ENCODE results near the gene OXSR1. TPM values are rescaled to one million over a fixed set of nuclear protein-coding genes. Genes with fewer than 3 reads are reported as not detected.
A peak's percentile ranks its signal among the peaks of the same experiment; 100 is the strongest.

Gene OXSR1
- total and polyA plus RNA-seq, 2 experiments from 2014 or later = 16.0 to 41.1 TPM

DNA sequence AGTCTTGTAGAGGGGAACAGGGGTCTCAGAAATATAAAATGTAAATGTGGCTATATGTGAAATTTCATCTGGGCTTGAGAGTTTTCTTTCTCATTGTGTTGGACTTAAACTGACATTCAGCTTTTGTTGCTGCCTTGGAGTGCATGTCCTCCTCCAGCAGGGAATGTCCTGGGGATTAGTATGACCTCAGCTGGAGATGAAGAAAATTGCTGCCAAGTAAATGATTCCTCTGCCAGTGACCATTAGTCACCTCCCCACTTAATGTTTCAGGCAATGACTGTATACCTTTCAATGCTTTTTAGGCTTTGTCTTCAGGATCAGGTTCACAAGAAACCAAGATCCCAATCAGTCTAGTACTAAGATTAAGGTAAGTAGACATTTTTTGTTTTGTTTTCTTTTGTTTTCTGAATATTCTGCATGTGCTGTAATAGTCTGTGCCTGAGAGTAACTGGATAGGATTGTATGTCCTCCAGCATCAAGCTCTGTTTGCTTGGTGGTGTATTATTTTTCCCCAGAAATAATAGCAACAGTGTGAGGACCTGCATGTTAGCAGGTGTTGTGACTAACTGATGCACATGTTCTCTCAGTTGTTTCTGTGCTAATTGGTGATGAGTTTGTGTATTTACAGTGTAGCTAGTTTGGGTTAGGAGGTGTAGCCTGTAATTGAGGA lies 82.2 kb downstream of the OXSR1 start:
- H3K9me3 Mint-ChIP-seq = no peaks in the 10 kb centered on the region
- no peak overlapping the region for H3K27ac ChIP-seq (ENCODE audit: low read depth)
- no peaks in the 10 kb centered on the region for H3F3A ChIP-seq (replicated peaks; ENCODE audit: low read depth)
- no peaks in the 10 kb centered on the region for H3K4me1 Mint-ChIP-seq
- no peaks in the 10 kb centered on the region for H3K79me2 ChIP-seq (replicated peaks; ENCODE audit: insufficient read depth)
- TF ChIP-seq STAT1 (IDR thresholded peaks at IDR 0.05; ENCODE audit: unreplicated experiment) = no peak
- TF ChIP-seq, protein P1, sequence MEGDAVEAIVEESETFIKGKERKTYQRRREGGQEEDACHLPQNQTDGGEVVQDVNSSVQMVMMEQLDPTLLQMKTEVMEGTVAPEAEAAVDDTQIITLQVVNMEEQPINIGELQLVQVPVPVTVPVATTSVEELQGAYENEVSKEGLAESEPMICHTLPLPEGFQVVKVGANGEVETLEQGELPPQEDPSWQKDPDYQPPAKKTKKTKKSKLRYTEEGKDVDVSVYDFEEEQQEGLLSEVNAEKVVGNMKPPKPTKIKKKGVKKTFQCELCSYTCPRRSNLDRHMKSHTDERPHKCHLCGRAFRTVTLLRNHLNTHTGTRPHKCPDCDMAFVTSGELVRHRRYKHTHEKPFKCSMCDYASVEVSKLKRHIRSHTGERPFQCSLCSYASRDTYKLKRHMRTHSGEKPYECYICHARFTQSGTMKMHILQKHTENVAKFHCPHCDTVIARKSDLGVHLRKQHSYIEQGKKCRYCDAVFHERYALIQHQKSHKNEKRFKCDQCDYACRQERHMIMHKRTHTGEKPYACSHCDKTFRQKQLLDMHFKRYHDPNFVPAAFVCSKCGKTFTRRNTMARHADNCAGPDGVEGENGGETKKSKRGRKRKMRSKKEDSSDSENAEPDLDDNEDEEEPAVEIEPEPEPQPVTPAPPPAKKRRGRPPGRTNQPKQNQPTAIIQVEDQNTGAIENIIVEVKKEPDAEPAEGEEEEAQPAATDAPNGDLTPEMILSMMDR (conservative IDR thresholded peaks at IDR 0.05; ENCODE audit: low read depth in 2 of 2) = 0 out of 4 replicates have a peak, but pooled peaks of 1 of the 2 experiments have one; percentile 6
- no peak overlapping the region for H3K4me2 ChIP-seq
- no peaks in the 10 kb centered on the region for H3K27me3 ChIP-seq (ENCODE audit: insufficient read depth)
- H3K27me3 Mint-ChIP-seq (ENCODE audit: insufficient read depth, low read depth, poor library complexity) = no peaks in the 10 kb centered on the region
- no peak overlapping the region for H3K4me3 Mint-ChIP-seq
- H4K20me1 ChIP-seq (replicated peaks; ENCODE audit: insufficient read depth) = peaks cover 8% of the 10 kb centered on the region; the same call in 1 of the 2 replicates
- DNase-seq (ENCODE audit: low spot score) (no peak), ATAC-seq (no peak)
- H3K4me1 ChIP-seq (ENCODE audit: insufficient read depth) = no peaks in the 10 kb centered on the region
- H3K4me3 ChIP-seq = no peak overlapping the region
- no peaks in the 10 kb centered on the region for H3K9me2 ChIP-seq (ENCODE audit: insufficient read depth)
- peaks cover 17% of the 10 kb centered on the region for H3K36me3 ChIP-seq (ENCODE audit: insufficient read depth)
- no peak overlapping the region for H2AFZ ChIP-seq
- peaks cover 33% of the 10 kb centered on the region for H3K36me3 Mint-ChIP-seq (ENCODE audit: low read depth)
- no peak overlapping the region for H3K27ac Mint-ChIP-seq

DNA sequence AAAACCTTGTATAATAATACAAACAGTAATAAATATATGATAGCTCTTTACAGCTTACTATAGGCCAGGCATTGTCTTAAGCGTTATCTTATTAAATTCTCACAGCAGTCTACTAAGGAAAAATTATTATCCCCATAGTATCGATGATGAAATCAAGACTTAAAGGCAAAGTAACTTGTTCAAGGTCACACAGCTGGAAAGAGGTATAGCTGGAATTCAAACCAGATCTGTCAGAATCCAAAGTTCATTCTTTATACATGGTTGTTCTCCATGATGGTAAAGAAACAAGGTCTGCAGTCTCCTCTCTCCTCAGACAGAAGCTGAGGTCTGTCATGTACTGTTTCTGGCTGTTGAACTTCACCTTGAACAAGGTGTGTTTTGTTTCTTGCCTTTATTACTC lies 84.9 kb downstream of the OXSR1 start:
- no peak overlapping the region for H3K4me3 Mint-ChIP-seq
- Histone ChIP-seq H3K27ac (ENCODE audit: low read depth) (no peak overlapping the region), H3K27me3 (ENCODE audit: insufficient read depth) (no peaks in the 10 kb centered on the region), H3K36me3 (ENCODE audit: insufficient read depth) (peaks cover 32% of the 10 kb centered on the region), H3F3A (replicated peaks; ENCODE audit: low read depth) (no peaks in the 10 kb centered on the region), H4K20me1 (replicated peaks; ENCODE audit: insufficient read depth) (peaks cover 8% of the 10 kb centered on the region; the same call in 1 of the 2 replicates), H3K9me2 (ENCODE audit: insufficient read depth) (no peaks in the 10 kb centered on the region), H2AFZ (no peak overlapping the region), H3K4me3 (no peak overlapping the region), H3K79me2 (replicated peaks; ENCODE audit: insufficient read depth) (no peaks in the 10 kb centered on the region), H3K4me1 (ENCODE audit: insufficient read depth) (no peaks in the 10 kb centered on the region), H3K4me2 (no peak overlapping the region)
- H3K4me1 Mint-ChIP-seq = no peaks in the 10 kb centered on the region
- DNase-seq (ENCODE audit: low spot score) (no peak), ATAC-seq (no peak)
- H3K27ac Mint-ChIP-seq = no peak overlapping the region
- H3K36me3 Mint-ChIP-seq (ENCODE audit: low read depth) = peaks cover 49% of the 10 kb centered on the region
- no peaks in the 10 kb centered on the region for H3K27me3 Mint-ChIP-seq (ENCODE audit: insufficient read depth, low read depth, poor library complexity)
- H3K9me3 Mint-ChIP-seq = no peaks in the 10 kb centered on the region
- TF ChIP-seq CREB1 (CRISPR knock-in tag; IDR thresholded peaks at IDR 0.05; ENCODE audit: low read depth) (no peak), EZH2 (IDR thresholded peaks at IDR 0.05; ENCODE audit: low read depth, unreplicated experiment) (no peak), ZNF331 (CRISPR knock-in tag; IDR thresholded peaks at IDR 0.05; ENCODE audit: low read depth) (no peak)
- TF ChIP-seq, protein P2, sequence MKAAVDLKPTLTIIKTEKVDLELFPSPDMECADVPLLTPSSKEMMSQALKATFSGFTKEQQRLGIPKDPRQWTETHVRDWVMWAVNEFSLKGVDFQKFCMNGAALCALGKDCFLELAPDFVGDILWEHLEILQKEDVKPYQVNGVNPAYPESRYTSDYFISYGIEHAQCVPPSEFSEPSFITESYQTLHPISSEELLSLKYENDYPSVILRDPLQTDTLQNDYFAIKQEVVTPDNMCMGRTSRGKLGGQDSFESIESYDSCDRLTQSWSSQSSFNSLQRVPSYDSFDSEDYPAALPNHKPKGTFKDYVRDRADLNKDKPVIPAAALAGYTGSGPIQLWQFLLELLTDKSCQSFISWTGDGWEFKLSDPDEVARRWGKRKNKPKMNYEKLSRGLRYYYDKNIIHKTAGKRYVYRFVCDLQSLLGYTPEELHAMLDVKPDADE (IDR thresholded peaks at IDR 0.05) = no peak
- TF ChIP-seq, protein P1 (conservative IDR thresholded peaks at IDR 0.05; ENCODE audit: low read depth in 2 of 2) = no peak
- TF ChIP-seq, protein P3, sequence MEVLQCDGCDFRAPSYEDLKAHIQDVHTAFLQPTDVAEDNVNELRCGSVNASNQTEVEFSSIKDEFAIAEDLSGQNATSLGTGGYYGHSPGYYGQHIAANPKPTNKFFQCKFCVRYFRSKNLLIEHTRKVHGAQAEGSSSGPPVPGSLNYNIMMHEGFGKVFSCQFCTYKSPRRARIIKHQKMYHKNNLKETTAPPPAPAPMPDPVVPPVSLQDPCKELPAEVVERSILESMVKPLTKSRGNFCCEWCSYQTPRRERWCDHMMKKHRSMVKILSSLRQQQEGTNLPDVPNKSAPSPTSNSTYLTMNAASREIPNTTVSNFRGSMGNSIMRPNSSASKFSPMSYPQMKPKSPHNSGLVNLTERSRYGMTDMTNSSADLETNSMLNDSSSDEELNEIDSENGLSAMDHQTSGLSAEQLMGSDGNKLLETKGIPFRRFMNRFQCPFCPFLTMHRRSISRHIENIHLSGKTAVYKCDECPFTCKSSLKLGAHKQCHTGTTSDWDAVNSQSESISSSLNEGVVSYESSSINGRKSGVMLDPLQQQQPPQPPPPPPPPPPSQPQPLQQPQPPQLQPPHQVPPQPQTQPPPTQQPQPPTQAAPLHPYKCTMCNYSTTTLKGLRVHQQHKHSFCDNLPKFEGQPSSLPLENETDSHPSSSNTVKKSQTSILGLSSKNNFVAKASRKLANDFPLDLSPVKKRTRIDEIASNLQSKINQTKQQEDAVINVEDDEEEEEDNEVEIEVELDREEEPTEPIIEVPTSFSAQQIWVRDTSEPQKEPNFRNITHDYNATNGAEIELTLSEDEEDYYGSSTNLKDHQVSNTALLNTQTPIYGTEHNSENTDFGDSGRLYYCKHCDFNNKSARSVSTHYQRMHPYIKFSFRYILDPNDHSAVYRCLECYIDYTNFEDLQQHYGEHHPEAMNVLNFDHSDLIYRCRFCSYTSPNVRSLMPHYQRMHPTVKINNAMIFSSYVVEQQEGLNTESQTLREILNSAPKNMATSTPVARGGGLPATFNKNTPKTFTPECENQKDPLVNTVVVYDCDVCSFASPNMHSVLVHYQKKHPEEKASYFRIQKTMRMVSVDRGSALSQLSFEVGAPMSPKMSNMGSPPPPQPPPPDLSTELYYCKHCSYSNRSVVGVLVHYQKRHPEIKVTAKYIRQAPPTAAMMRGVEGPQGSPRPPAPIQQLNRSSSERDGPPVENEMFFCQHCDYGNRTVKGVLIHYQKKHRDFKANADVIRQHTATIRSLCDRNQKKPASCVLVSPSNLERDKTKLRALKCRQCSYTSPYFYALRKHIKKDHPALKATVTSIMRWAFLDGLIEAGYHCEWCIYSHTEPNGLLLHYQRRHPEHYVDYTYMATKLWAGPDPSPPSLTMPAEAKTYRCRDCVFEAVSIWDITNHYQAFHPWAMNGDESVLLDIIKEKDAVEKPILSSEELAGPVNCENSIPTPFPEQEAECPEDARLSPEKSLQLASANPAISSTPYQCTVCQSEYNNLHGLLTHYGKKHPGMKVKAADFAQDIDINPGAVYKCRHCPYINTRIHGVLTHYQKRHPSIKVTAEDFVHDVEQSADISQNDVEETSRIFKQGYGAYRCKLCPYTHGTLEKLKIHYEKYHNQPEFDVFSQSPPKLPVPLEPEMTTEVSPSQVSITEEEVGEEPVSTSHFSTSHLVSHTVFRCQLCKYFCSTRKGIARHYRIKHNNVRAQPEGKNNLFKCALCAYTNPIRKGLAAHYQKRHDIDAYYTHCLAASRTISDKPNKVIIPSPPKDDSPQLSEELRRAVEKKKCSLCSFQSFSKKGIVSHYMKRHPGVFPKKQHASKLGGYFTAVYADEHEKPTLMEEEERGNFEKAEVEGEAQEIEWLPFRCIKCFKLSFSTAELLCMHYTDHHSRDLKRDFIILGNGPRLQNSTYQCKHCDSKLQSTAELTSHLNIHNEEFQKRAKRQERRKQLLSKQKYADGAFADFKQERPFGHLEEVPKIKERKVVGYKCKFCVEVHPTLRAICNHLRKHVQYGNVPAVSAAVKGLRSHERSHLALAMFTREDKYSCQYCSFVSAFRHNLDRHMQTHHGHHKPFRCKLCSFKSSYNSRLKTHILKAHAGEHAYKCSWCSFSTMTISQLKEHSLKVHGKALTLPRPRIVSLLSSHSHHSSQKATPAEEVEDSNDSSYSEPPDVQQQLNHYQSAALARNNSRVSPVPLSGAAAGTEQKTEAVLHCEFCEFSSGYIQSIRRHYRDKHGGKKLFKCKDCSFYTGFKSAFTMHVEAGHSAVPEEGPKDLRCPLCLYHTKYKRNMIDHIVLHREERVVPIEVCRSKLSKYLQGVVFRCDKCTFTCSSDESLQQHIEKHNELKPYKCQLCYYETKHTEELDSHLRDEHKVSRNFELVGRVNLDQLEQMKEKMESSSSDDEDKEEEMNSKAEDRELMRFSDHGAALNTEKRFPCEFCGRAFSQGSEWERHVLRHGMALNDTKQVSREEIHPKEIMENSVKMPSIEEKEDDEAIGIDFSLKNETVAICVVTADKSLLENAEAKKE (CRISPR knock-in tag; IDR thresholded peaks at IDR 0.05) = no peak
